Activated gamma-delta T cell treated with Interleukin-2 at 50 U/mL for 16 hours (primary cell): ENCODE results near the gene PSEN1.
A peak's percentile ranks its signal among the peaks of the same experiment; 100 is the strongest.

Experiments used
- DNase-seq: peaks from one replicate; pipeline ENCODE4 v3.0.0-alpha.2; 2020

Gene PSEN1

DNA sequence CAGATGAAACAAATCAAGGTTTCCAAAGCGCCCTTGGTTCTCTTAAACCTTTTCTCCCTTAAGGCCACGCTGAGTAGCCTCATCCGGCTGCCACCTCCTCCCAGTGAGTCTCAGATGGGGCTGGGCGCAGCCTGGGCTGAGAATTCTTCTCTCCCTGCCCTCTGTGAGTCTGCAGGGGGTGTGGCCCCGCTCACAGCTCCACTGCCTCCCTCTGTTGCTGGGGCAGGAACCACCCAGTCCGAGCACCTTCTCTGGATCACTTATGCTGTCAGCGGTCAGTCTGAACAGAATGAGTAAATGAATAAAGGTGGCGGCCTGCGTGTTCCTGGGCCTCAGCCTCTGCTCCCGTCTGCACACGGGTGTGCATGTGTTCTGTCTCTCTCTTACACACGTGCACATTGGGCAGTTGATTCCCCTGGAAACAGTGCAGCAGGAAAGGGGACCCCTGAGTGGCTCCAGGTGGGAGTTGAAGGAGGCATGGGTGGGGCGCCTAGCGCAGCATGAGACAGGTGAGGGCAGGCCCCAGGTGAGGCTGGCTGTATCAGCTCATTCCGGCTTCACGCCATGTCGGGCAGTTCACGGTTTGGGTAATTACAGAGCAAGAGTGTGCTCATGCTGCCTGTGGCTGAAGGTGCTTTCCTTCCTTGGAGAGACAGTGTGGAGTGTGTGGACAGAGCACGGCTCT is 105.3 kb downstream of the PSEN1 start:
- no peak for DNase-seq

DNA sequence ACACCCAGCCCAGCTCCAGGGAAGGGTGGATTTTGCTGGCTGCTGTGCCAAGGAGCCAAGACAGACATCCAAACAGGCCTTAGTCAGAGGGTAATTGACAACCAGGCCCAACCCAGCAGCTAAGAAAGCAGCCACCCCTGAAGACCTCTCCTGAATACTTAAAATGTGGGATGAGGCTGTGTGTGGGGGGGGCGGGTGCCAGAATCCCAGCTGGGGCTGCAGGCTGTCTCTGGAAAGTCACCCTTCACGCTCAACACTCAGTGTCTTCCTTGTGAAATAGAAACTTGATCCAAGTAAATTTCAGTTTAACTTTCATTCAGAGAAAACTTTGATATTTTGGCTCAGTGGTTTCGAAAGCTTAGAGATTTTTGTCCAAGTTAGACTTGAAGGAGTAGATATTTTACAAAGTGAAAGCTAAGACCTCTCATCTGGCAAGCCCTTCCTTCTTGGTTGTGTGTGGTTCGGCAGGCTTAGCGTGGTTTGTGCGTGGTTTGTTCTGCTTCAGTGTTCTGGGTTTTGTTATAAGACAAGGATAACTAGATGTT is 106.1 kb downstream of the PSEN1 start:
- no peak for DNase-seq

DNA sequence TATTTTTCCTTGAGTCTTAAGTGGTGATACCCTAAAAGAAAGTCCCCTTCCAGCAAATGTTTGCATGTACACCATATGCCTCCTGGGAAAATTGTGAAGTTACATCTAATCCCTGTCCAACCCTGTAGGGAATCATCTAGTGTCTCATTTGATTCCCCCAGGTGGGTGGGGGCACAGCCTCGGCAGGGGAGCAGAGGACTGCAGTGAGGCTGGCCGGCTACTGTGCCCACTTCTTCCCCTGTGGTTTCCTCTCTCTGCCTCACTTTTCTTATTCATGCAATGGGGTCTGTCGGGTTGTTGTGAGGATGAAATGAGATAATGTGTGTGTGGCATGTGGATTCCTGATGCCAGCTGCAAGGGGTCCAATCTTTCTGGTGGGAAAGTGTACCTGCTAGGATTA is 107.0 kb downstream of the PSEN1 start:
- no peak for DNase-seq

DNA sequence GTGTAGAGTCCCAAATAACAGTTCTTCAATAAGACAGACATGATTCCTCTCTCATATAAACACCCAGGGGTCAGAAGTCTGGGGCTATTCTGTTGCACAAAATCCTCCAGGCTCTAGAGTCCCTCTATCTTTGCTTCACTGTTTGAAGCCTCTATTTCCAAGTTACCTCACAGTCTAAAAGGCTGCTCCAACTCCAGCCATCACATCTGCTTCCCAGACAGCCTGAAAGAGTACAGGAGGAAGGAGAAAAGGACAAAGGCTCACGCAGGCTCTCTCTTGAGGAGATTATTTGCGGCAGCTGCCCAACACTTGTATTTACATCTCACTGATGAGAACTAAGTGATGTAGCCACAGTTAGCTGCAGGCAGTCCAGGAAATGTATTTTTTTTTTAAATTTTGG is 107.4 kb downstream of the PSEN1 start:
- no peak for DNase-seq

DNA sequence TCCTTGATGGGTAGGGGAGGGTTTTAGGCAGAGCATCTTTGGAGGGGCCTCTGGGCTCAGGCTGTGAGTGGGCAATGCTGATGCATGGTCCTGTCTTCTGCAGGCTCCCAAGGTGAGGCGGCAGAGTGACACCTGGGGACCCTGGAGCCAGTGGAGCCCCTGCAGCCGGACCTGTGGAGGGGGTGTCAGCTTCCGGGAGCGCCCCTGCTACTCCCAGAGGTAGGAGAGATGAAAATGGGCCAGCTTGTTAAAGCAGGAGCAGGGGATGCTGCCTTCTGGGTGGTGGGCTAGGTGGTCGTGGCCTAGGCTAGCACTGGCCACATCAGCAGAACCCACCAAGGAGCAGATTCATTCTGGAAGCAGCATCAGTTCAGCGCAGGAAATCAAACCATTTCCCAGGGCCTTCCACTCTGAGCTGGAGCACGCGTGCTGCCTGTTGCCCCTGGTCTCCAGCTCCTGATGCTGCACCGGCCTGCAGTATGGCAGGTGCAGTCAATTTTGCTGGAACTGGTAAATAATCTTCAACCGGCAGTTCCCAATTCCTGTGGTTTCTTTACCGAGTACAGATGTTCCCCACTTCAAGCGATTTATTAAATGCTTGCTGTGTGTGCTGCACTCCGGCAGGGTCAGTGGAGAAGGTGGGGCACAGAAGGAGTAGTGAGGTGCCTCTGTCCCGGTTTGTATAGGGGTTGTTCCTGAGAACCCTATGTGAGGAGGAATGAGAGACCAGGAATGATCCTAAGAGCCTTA is 108.4 kb downstream of the PSEN1 start:
- DNase-seq: no peak

DNA sequence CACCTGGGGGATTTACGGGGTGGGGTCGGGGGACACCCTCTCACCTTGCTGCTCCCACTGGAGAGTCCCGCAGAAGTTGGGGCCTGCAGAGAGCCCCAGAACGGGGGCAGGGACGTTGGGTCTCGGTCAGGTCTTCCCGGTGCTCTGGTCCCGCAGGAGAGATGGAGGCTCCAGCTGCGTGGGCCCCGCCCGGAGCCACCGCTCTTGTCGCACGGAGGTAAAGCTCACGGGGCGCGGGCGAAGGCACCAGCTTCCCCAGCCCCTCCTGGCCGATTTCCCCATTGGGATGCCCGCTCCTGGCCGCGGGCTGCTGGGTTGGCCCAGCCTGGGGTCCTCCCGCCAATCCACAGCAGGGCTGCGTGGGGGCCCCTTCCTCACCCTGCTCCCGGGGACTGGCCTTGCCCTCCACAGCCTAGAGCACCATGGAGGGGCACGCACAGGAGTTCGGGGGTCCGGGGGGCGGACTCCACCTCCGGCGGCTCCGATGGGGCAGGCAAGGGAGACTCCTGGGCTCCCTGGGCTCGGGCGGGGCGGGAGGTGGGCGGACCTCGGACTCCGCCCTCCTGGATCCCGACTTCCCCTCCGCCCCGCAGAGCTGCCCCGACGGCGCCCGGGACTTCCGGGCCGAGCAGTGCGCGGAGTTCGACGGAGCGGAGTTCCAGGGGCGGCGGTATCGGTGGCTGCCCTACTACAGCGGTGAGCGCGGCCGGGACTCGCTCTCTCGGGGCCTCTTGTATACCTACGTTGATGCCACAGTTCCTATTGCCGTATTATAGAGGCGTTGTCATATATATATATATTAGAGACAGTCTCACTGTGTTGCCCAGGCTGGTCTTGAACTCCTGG is 109.4 kb downstream of the PSEN1 start:
- DNase-seq: peak; percentile 27

DNA sequence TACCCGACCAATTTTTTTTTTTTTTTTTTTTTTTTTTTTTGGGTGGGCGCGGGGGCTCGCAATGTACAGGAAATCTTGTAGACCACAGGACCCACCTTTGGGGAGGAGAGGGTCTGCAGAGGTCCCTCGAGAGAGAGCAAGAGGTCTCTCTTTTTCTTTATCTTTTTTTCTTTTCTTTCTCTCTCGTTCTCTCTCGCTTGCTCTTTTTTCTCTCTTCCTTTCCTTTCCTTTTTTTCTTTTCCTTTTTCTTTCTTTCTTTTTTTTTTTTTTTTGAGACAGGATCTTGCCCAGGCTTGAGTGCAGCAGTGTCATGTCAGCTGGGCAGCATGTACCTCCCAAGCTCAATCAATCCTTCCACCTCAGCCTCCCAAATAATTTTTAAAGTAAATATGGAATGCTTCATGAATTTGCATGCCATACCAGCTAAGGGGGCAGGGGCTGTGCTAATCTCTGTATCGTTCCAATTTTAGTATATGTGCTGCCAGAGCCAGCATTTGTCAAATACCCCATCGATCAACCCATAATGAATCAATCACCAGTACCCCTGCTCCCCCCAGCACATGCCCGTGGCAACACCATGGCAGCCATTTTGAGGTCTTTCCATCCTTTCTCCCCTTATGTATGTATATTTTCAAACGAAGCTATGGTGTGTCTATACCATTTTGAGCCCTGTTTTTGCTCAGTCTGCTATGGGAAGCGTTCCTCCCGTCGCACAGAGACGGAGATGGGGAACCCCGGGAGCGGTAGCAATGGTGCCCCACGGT is 110.3 kb downstream of the PSEN1 start:
- no peak for DNase-seq

DNA sequence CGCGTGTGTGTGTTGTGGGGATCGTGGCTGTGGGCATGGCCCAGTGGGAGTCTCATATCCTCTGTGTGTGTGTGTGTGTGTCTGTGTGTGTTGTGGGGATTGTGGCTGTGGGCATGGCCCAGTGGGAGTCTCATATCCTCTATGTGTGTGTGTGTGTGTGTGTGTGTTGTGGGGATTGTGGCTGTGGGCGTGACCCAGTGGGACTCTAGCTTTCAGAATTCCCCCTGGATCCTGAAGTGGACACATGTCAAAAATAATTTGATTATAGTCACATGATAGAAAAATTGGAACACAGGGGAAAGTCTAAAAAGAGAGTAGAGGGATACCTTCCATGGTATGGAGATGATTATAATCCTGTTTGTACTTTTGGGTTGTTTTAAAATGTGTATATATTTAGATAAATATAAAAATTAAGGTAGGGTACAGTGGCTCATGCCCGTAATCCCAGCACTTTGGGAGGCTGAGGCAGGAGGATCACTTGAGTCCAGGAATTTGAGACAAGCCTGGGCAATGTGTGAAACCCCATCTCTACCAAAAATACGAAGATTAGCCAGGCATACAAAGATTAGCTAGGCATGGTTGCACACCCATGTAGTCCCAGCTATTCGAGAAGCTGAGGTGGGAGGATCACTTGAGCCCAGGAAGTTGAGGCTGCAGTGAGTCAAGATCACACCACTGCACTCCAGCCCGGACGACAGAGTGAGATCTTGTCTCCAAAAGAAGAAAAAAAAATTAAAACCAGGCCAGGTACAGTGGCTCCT is 112.0 kb downstream of the PSEN1 start:
- DNase-seq: no peak

DNA sequence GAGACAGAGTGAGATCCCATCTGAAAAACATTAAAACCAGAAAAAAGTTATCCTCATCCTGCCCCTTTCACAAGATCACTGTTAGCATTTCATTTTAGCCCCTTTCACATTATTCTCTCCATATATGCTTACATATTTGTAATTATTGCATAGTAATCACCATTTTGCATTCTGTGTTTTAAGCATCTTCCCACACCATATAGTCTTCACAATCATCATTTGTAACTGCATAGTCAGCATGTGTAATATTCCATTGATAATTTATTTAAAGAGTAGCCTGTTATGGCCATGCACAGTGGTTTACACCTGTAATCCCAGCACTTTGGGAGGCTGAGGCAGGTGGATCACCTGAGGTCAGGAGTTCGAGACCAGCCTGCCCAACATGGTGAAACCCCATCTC is 112.8 kb downstream of the PSEN1 start:
- DNase-seq: no peak

DNA sequence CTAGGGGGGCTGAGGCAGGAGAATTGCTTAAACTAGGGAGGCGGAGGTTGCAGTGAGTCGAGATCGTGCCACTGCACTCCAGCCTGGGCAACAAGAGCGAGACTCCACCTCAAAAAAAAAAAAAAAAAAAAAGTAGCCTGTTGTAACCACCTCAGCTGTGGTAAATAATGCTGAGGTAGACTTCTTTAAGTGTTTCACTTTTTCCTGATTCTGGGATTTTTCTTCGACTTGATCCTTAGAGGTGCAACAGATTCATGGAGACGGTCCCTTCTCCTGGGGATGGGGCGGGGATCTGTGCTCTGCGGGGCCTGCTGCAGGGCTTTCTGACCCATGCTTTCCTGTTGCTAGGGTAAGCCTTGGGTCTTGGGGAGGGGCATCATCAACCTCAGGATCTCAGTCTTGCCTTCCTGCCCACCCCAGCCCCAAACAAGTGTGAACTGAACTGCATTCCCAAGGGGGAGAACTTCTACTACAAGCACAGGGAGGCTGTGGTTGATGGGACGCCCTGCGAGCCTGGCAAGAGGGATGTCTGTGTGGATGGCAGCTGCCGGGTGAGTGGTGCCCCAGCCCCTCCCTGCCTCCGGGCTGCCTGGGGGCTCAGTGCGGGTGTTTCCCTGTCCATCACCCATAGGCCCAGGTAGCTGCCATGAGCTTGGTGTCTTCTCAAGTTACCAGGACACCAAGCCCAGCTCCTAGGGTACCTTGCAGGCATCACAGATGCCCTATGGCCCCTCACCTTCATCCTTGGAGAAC is 113.4 kb downstream of the PSEN1 start:
- no peak for DNase-seq

DNA sequence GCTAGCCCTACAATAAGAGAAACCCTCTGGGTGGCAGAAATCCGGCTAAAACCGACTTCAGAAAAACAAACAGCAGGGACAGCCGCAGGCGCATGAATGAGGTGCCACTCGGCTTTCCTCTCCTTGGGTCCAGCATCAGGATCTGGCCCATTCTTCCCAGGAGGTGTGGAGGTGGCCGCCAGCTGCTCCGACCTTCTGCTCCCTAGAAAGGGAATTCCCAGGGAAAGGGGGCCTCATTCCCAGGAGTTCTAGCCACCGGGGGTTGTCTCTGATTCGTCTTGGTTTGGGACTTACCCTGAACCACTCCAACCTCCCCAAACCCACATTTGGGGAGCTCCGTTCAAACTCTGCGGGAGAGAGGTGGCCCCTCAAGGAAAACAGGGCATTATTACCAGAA is 114.0 kb downstream of the PSEN1 start:
- DNase-seq: no peak

DNA sequence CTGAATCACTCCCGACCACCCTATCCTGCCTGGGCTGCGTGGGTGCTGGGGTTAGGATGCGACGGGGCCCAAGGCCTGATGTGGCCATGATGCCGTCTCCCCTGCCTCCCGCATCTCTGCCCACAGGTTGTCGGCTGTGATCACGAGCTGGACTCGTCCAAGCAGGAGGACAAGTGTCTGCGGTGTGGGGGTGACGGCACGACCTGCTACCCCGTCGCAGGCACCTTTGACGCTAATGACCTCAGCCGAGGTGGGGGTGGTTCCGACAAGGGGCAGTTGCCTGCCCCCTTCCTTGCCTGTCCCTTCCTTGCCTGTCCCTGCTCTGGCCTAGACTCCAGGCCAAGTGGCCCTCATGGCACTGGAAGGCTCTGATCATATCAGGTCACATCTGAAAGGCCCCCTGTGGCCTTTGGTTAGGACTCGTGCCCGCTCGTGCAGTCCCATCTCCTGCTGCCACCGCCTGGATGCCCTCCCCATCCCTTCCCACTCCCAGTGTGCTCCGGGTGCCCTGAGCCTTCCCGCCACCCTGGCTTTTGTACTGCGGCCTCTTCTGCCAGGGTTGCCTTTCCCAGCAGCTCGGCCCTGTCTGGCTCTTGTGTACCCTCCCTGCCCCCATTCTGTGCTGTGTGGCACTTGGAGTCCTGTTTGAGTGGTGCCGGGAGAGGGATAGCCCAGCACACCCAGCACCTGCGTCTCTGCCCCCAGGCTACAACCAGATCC is 114.6 kb downstream of the PSEN1 start:
- DNase-seq: no peak

DNA sequence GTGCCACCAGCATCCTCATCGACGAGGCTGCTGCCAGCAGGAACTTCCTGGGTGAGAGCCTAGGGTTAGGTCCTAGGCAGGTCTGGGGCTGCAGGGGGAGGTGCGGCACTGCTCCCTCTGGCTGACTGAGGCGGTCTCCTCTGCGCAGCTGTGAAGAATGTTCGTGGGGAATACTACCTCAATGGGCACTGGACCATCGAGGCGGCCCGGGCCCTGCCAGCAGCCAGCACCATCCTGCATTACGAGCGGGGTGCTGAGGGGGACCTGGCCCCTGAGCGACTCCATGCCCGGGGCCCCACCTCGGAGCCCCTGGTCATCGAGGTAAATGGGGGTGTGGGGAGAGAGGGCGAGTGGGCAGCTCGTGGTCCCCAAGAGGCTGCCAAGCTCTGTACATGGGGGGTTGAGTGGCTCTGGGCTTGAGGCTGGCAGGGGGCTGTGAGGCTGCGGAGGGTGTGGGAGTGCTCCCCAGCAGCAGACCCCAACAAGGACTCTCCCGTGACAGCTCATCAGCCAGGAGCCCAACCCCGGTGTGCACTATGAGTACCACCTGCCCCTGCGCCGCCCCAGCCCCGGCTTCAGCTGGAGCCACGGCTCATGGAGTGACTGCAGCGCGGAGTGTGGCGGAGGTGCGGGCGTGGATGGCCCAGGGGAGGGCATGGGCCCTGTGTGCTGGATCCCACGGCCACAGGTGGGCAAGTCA is 115.4 kb downstream of the PSEN1 start:
- no peak for DNase-seq

DNA sequence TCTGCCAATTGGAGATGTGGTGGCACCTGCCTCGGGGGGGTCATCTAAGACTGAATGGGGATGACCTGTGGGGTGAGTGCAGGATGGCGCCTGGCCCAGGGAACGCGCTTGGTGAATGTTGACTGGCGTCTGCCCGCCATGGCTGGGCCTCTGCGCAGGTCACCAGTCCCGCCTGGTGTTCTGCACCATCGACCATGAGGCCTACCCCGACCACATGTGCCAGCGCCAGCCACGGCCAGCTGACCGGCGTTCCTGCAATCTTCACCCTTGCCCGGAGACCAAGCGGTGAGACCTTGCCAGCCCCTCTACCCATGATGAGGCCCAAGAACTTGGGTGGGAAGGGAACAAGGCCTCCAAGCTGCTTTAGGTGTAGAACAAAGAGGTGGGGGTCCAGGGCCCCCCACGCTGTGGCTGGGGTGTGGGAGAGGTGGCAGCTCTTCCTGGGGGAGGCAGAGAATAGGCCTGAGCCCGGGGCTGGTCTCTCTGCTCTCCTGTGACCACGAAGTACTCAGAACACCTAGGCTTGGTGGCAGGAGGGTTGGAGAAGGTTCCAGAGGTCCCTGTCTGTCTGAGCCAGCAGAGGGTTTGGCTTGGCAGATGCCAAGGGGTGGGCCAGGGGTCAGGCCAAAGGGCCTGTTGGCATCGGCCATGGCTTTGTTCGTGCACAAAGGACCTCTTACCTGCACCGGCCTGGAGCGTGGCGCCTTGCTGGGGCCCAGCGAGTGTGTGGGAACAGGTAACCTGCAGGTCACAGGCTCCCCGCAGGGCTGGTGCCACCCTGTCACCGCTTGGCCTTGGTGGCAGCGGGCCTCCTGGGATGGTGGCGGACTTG is 116.4 kb downstream of the PSEN1 start:
- DNase-seq: no peak

DNA sequence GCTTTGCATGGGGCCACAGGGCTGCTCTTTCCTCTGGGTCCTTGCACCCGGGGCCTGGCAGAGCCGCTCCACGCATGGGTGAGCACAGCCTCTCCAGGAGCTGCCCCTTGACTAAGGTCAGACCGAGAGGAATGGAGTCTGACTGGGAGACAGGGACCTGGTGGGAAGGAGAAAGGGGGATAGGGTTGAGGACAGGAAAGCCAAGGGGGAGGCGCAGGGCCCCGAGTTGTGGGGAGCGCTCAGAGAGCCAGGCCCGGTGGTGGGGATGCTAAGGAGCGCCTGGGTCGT is 117.0 kb downstream of the PSEN1 start:
- no peak for DNase-seq

DNA sequence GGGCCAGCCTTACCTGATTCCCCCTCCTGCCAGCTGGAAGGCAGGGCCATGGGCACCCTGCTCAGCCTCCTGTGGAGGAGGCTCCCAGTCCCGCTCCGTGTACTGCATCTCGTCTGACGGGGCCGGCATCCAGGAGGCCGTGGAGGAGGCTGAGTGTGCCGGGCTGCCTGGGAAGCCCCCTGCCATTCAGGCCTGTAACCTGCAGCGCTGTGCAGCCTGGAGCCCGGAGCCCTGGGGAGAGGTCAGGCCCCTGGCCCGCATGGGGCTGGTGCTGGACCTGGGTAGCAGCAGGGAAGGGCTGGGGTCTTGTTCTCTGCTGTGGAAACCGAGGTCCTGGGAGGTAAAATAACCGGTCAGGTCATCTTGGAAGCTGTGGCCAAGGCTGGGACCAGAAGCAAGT is 117.4 kb downstream of the PSEN1 start:
- DNase-seq: no peak

DNA sequence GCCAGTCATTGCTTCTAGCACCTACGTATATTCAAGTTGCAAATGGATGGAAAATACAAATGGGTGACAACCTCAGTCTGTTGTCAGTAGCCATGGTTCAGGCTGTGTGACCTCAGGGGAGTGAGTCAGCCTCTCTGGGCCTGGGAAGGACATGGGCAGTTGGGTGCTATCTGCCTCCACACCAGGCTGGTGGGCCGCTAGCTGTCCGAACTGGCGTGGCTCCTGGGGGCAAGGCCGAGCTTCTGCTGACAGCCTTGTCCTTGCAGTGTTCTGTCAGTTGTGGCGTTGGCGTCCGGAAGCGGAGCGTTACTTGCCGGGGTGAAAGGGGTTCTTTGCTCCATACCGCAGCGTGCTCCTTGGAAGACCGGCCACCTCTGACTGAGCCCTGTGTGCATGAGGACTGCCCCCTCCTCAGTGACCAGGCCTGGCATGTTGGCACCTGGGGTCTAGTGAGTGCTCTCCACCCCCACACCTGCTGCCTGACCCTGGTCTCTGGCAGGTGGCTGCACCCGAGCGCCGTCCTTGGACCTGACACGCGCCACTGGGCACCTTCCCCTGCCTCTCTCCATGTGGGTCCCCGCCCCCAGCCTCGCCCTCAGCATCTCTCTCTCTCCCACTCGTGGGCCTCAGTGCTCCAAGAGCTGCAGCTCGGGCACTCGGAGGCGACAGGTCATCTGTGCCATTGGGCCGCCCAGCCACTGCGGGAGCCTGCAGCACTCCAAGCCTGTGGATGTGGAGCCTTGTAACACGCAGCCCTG is 118.1 kb downstream of the PSEN1 start:
- no peak for DNase-seq

DNA sequence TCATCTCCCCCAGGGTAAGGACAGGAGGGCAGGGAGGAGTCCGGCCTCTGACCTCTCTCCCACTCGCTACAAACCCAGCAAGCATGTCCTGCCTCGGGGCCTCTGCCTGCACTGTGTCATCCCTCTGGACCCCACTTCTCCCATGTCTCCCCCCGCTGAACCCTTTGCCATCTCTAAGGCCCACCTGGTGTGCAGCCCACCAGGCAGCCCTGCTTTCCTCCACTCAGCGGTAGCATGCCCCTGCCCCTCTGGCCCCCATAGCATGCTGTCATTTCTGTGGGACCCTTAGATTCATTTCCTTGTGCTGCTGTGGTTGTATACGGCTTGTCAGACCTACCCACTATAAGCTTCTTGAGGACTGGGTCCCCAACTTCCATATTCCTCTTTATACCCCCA is 118.7 kb downstream of the PSEN1 start:
- DNase-seq: no peak
